NCI-H748 treated with DMSO at 0.1 percent for 48 hours (cell line): Measurements from ENCODE around the gene TUG1.

Source experiments
- DNase-seq: peaks from one replicate; lab custom pipeline; 2025; lab: John Stamatoyannopoulos, UW

Gene TUG1

GRCh38 chr22:31001124-31001770 is 32.2 kb downstream of the TUG1 start:
- DNase-seq: no peak

- DNase-seq: no peak
Observed at GRCh38 chr22:31005535-31005934, 36.5 kb downstream of the TUG1 start.

GRCh38 chr22:31019191-31019930 is 50.3 kb downstream of the TUG1 start:
- no peak for DNase-seq

- no peak for DNase-seq
Observed at GRCh38 chr22:31020334-31020733, 51.3 kb downstream of the TUG1 start.

GRCh38 chr22:31022516-31022915 is 53.5 kb downstream of the TUG1 start:
- DNase-seq: no peak
